ENCODE data around the gene PTK6. TPM values are rescaled to one million over a fixed set of nuclear protein-coding genes. Genes with fewer than 3 reads are reported as not detected.

Gene PTK6
- total and polyA plus RNA-seq, 2 of the 13 experiments (the other 11 are each of a cell fraction or from before 2014, with no cell fraction given) = 0.08 TPM; not detected in 1

DNA sequence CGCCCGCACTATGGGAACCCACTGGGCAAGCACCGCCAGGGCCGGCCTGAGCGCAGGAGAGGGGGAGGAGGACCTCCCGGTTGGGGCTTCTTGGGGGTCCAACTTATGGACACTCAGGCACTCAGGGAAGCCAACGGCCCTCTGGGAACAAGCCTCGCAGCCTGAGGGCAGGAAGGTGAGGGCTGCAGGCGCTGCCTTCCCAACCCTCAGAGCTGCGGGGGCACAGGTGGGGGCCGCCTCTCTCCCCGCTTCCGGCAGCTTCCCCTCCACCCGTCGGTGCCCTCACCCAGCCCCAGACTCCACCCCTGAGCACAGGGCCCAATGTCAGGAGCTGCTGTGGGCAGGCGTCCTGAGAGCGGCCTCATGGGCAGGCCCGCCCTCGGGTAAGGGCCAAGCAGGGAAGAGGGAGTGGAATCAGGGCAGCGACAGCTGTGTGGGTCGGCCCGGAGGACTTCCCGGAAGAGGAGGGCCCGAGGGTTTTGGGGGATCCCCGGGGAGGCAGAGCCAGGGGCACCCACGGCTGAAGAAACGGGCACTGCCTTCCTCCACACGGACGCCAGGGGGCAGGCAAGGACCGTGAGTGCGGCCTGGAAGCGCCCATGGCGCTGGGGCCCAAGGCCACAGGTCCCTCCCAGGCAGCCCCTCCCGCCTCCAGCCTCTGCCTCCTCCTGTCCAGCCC, 488 bp upstream of the PTK6 start (continued):
- TF ChIP-seq, protein P1, sequence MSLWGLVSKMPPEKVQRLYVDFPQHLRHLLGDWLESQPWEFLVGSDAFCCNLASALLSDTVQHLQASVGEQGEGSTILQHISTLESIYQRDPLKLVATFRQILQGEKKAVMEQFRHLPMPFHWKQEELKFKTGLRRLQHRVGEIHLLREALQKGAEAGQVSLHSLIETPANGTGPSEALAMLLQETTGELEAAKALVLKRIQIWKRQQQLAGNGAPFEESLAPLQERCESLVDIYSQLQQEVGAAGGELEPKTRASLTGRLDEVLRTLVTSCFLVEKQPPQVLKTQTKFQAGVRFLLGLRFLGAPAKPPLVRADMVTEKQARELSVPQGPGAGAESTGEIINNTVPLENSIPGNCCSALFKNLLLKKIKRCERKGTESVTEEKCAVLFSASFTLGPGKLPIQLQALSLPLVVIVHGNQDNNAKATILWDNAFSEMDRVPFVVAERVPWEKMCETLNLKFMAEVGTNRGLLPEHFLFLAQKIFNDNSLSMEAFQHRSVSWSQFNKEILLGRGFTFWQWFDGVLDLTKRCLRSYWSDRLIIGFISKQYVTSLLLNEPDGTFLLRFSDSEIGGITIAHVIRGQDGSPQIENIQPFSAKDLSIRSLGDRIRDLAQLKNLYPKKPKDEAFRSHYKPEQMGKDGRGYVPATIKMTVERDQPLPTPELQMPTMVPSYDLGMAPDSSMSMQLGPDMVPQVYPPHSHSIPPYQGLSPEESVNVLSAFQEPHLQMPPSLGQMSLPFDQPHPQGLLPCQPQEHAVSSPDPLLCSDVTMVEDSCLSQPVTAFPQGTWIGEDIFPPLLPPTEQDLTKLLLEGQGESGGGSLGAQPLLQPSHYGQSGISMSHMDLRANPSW (CRISPR knock-in tag; IDR thresholded peaks at IDR 0.05; ENCODE audit: borderline replicate concordance) = no peak; the same call in 1 of the 2 replicates
- TF ChIP-seq, protein P2, sequence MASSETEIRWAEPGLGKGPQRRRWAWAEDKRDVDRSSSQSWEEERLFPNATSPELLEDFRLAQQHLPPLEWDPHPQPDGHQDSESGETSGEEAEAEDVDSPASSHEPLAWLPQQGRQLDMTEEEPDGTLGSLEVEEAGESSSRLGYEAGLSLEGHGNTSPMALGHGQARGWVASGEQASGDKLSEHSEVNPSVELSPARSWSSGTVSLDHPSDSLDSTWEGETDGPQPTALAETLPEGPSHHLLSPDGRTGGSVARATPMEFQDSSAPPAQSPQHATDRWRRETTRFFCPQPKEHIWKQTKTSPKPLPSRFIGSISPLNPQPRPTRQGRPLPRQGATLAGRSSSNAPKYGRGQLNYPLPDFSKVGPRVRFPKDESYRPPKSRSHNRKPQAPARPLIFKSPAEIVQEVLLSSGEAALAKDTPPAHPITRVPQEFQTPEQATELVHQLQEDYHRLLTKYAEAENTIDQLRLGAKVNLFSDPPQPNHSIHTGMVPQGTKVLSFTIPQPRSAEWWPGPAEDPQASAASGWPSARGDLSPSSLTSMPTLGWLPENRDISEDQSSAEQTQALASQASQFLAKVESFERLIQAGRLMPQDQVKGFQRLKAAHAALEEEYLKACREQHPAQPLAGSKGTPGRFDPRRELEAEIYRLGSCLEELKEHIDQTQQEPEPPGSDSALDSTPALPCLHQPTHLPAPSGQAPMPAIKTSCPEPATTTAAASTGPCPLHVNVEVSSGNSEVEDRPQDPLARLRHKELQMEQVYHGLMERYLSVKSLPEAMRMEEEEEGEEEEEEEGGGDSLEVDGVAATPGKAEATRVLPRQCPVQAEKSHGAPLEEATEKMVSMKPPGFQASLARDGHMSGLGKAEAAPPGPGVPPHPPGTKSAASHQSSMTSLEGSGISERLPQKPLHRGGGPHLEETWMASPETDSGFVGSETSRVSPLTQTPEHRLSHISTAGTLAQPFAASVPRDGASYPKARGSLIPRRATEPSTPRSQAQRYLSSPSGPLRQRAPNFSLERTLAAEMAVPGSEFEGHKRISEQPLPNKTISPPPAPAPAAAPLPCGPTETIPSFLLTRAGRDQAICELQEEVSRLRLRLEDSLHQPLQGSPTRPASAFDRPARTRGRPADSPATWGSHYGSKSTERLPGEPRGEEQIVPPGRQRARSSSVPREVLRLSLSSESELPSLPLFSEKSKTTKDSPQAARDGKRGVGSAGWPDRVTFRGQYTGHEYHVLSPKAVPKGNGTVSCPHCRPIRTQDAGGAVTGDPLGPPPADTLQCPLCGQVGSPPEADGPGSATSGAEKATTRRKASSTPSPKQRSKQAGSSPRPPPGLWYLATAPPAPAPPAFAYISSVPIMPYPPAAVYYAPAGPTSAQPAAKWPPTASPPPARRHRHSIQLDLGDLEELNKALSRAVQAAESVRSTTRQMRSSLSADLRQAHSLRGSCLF (CRISPR knock-in tag; IDR thresholded peaks at IDR 0.05; ENCODE audit: borderline replicate concordance) = no peak
- TF ChIP-seq CENPX (CRISPR knock-in tag; IDR thresholded peaks at IDR 0.05) (no peak), GTF3A (CRISPR knock-in tag; conservative IDR thresholded peaks at IDR 0.05) (peak; percentile 80; the same call in 1 of the 2 replicates), ZNF543 (CRISPR knock-in tag; IDR thresholded peaks at IDR 0.05) (peak; percentile 83), ARNT2 (CRISPR knock-in tag; IDR thresholded peaks at IDR 0.05; ENCODE audit: low read depth) (peak; percentile 91), ESRRA (CRISPR knock-in tag; IDR thresholded peaks at IDR 0.05; ENCODE audit: low read depth) (no peak; the same call in 1 of the 2 replicates), CBX1 (IDR thresholded peaks at IDR 0.05; ENCODE audit: low read depth) (peak; percentile 74), SATB2 (CRISPR knock-in tag; IDR thresholded peaks at IDR 0.05) (0 out of 2 replicates have a peak, but pooled peaks have one; percentile 60), ATF7-NPFF (CRISPR knock-in tag; IDR thresholded peaks at IDR 0.05; ENCODE audit: low read depth) (peak; percentile 90), SKI (IDR thresholded peaks at IDR 0.05; ENCODE audit: partially characterized antibody) (peak; percentile 38)
- TF ChIP-seq, protein P3, sequence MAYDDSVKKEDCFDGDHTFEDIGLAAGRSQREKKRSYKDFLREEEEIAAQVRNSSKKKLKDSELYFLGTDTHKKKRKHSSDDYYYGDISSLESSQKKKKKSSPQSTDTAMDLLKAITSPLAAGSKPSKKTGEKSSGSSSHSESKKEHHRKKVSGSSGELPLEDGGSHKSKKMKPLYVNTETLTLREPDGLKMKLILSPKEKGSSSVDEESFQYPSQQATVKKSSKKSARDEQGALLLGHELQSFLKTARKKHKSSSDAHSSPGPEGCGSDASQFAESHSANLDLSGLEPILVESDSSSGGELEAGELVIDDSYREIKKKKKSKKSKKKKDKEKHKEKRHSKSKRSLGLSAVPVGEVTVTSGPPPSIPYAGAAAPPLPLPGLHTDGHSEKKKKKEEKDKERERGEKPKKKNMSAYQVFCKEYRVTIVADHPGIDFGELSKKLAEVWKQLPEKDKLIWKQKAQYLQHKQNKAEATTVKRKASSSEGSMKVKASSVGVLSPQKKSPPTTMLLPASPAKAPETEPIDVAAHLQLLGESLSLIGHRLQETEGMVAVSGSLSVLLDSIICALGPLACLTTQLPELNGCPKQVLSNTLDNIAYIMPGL (CRISPR knock-in tag; IDR thresholded peaks at IDR 0.05; ENCODE audit: borderline replicate concordance in 1 of 2, low read depth in 1 of 2) = peak; percentile 97 to 99
- TF ChIP-seq, protein P4, sequence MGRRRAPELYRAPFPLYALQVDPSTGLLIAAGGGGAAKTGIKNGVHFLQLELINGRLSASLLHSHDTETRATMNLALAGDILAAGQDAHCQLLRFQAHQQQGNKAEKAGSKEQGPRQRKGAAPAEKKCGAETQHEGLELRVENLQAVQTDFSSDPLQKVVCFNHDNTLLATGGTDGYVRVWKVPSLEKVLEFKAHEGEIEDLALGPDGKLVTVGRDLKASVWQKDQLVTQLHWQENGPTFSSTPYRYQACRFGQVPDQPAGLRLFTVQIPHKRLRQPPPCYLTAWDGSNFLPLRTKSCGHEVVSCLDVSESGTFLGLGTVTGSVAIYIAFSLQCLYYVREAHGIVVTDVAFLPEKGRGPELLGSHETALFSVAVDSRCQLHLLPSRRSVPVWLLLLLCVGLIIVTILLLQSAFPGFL (CRISPR knock-in tag; IDR thresholded peaks at IDR 0.05) = no peak; the same call in 1 of the 2 replicates
- TF ChIP-seq, protein P5, sequence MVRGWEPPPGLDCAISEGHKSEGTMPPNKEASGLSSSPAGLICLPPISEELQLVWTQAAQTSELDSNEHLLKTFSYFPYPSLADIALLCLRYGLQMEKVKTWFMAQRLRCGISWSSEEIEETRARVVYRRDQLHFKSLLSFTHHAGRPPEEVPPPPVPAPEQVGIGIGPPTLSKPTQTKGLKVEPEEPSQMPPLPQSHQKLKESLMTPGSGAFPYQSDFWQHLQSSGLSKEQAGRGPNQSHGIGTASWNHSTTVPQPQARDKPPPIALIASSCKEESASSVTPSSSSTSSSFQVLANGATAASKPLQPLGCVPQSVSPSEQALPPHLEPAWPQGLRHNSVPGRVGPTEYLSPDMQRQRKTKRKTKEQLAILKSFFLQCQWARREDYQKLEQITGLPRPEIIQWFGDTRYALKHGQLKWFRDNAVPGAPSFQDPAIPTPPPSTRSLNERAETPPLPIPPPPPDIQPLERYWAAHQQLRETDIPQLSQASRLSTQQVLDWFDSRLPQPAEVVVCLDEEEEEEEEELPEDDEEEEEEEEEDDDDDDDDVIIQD (CRISPR knock-in tag; IDR thresholded peaks at IDR 0.05; ENCODE audit: low read depth) = peak; percentile 75; the same call in 1 of the 2 replicates

All from HepG2 (cell line).